AG09319 (cell line): Measurements from ENCODE around the gene DGKD.
A peak's percentile ranks its signal among the peaks of the same experiment; 100 is the strongest.

Source experiments
- DNase-seq: peaks from one replicate; pipeline ENCODE4 v3.0.0-alpha.2; 2010; ENCODE audit warnings: low read depth; ENCODE audit errors: extremely low read depth
- CTCF ChIP-seq: IDR thresholded peaks from 2 replicates; pipeline ENCODE4 v1.5.1; 2011; ENCODE audit warnings: low read depth, mild to moderate bottlenecking, inconsistent platforms, low read length, moderate library complexity

Gene DGKD

GRCh38 chr2:233407771-233408181, 53.5 kb downstream of the DGKD start:
- DNase-seq = peak; percentile 59
- no peak for TF ChIP-seq CTCF

GRCh38 chr2:233408366-233409285, 54.3 kb downstream of the DGKD start:
- DNase-seq = no peak

GRCh38 chr2:233409286-233409991, 55.1 kb downstream of the DGKD start:
- no peak for TF ChIP-seq CTCF
- DNase-seq = no peak

More at GRCh38 chr2:233408366-233409285, 54.3 kb downstream of the DGKD start:
- no peak for TF ChIP-seq CTCF

- DNase-seq = no peak
- TF ChIP-seq CTCF = no peak
Measured at GRCh38 chr2:233410196-233410760, 56.0 kb downstream of the DGKD start.

- DNase-seq = no peak
Measured at GRCh38 chr2:233411162-233411561, 56.9 kb downstream of the DGKD start.

GRCh38 chr2:233412405-233412804, 58.1 kb downstream of the DGKD start:
- no peak for DNase-seq
- no peak for TF ChIP-seq CTCF

More at GRCh38 chr2:233411162-233411561, 56.9 kb downstream of the DGKD start:
- TF ChIP-seq CTCF = no peak

GRCh38 chr2:233413046-233413445, 58.8 kb downstream of the DGKD start:
- no peak for DNase-seq
- no peak for TF ChIP-seq CTCF
